Fibroblast of skin of scalp (primary cell): Measurements from ENCODE around the gene RP2.

Experiments
- DNase-seq: peaks from one replicate; pipeline ENCODE4 v3.0.0-alpha.2; 2013

RP2 gene

DNA sequence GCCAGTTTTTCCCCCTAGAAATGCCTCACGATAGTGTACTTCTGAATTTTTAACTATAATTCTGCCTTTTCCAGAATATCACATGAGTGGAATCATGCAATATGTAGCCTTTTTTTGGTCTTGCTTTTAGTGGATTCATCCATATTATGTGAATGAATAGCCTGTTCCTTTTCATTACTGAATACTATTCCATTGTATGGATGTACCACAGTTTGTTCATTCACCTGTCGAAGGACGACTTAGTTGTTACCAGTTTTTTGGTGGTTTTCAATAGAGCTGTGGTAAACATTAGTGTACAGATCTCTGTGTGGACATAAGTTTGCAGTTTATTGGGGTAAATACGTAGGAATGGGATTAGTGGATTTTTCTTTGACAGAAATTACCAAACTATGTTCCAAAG, 83.4 kb downstream of the RP2 start:
- no peak for DNase-seq

DNA sequence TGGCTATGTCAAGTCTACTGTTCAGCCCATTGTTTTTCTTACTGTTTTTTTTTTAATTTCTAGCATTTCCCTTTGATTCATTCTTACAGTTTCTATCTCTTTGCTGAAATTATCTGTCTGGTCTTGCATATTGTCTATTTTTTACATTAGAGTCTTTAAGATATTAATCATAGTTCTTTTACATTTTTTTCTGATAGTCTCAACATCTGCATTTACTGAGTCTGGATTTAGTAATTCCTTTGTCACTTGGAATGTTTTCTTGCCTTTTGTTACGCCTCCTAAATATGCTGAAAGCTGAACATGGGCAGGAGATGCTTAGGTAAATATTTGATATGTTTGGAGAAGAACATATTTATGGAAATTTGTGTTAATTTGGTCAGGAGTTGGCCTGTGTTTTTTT, 85.8 kb downstream of the RP2 start:
- DNase-seq: peak; percentile 59

DNA sequence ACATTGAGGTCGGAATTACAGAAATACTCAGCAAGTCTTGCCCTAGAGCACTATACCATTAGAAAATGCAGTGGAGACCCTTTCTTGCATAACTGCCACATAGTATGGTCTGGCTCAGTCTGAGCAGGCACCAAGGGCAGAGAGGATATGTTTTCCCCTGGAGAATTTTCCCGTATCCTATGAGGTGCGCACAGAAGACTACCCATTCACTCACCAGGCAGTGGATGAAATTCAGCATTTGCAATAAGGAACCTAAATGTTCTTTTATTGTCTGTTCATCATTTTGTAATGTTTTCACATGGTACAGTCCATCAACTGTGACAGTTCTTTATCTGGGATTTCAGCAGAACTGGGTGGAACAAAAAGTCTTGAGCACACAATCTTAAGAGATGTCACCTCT, 90.9 kb downstream of the RP2 start:
- DNase-seq: no peak

DNA sequence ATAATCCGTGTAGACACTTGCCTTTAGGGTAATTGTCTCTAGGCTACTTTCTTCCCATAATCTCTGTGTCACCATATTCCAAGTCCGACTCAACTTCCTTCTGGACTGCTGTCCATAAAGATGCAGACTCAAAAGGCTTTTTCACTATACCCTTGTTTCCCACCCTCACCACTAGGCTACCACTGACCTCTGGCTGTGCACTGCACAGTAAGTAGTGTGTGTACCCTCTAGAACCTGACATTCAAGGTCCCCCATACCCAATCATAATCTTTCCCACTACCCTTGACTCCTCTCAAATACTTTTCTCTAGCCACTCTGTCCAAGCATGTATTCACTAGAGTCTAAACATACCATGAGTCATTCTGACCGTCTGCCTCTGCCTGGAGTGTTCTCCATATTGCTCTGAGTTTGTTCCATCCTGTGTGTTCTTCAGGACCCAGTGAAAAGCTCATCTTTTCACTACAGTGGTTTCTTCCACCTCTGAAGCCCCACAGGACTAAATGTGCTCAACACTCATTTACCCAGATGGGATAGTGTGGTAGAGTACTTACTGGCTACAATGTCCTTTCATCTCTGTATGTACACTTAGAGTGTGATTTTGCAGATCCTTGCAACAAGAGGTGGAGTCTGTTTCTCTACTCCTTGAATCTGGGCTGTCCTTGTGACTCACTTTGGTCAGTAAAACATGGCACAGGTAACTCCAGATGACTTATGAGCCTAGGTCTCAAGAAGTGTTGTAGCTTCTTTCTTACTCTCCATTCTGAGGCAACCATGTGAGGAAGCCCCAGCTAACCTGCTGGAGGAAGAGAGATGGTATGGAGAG, 92.8 kb downstream of the RP2 start:
- peak; percentile 57 for DNase-seq
